Stimulated activated CD4-positive, alpha-beta T cell treated with anti-CD3 and anti-CD28 coated beads, TNF-alpha, amount 100 ng/mL, for 24 hours (primary cell): ENCODE measurements around the gene MAFB.

Experiments used
- DNase-seq, 3 experiments: peaks; one replicate each; pipeline ENCODE4 v3.0.0-alpha.2; 2020; ENCODE audit warnings: low read depth in 3 of 3

MAFB gene

DNA sequence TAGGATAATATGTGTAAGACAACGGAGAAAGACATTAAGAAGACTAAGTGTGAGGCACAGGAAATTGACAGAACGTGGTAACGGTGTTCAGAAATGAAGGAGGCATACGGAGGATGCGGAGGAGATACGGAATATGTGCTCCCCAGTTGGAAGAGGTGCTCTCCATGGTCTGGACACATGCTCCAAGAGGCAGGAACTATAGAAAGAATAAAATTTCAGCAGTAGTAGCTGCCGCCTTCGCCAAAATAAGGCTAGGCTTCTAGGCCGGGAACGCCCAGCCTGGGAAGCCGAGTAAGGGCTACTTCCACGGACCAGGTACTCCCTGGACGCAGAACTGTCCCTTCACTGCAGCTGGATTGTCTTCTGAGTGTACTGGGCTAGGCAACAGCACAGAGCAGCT lies 7.4 kb downstream of the MAFB start:
- DNase-seq: no peak

DNA sequence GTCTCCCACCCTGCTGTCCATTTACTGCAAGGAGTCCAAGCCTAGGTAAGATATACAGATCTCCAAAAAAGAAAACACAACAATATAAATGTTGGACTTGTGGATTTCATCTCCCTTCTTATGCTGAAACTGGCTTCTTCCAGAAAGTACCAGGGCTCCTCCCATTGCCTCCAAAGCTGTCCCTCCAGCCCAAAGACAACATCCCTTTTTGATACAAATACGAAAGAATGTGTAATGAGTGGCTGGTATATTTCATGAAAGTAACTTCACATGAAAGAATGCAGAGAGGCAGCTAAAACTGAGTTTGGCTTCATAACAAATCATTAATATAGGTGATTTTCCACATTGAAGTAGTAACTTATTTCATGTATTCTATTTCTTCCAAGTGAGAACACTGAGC lies 7.9 kb downstream of the MAFB start:
- no peak for DNase-seq

GRCh38 chr20:40680161-40680959 lies 8.7 kb downstream of the MAFB start:
- no peak for DNase-seq

GRCh38 chr20:40679184-40679583 lies 9.9 kb downstream of the MAFB start:
- DNase-seq: no peak

GRCh38 chr20:40678286-40678875 lies 10.7 kb downstream of the MAFB start:
- no peak for DNase-seq

GRCh38 chr20:40677343-40677924 lies 11.6 kb downstream of the MAFB start:
- no peak for DNase-seq

- no peak for DNase-seq
Measured at GRCh38 chr20:40676491-40677269, 12.4 kb downstream of the MAFB start.

DNA sequence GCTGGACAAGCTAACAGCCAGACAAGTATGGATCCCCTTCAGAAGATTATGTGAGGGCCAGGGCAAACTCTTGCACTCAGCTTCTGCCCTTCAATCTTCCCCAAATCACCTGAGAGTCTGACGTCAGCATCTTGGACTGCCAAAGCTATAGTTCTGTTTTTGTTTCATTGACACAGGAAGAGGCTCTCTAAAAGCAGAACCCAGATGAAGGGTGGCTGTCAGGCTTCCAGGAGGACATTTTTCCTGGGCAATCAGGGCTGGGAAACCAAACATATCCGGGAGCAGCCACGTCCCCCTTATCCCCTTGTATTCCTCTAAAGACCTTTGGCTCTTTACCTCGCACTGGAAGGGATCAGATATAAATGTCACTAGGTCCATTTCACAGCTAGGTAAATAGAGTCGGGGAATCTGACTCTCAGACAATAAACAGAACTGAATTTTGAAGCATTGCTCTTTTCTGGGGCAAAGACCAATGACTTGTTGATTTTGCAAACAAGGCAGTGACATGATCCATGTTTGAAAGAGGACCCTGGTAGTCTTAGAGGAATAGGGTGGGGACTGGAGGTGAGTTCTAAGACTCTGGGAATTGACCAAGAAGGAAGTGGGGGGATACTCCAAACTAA lies 13.3 kb downstream of the MAFB start:
- DNase-seq: no peak

DNA sequence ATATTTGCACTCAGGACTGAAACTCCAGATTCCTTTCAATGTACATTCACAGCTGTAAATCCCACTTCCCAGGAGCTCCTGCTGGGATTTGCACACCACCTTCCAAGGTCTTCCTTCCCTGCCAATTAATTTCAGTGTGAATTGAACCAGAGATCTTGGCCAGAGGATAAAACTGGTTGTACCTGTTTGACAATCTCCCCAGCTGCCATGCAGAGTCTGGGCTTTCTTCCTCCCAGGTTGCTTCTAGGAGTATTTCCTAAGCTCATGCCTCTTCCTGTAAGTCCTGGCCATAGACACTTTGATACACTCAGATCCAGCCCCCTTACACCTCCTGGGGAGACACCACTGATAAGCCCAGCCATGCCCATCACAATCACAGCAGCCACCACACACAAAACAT lies 15.6 kb downstream of the MAFB start:
- DNase-seq: no peak

GRCh38 chr20:40672095-40672494 lies 16.9 kb downstream of the MAFB start:
- DNase-seq: no peak

- no peak for DNase-seq
Measured at GRCh38 chr20:40670253-40670652, 18.8 kb downstream of the MAFB start.

DNA sequence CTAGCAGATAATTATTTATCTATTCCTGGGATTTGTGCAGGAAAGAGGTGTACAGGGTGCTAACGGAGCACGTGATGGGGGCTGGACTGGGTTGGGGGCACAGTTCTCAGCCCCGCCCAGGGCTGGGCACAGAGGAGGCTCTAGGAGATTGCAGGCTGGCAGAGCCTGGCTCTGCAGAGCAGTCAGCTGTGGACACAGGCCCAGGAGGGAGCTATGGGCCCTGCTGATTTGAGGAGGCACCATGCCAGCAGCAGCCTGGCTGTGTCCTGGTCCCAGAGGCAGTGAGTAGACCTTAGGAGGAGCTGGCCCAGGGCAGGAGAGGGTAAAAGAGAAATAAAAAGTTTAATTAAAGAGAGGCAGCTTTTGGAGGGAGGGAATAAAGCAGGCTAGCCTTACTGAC lies 19.3 kb downstream of the MAFB start:
- DNase-seq: no peak

GRCh38 chr20:40668449-40669228 lies 20.4 kb downstream of the MAFB start:
- DNase-seq: no peak

GRCh38 chr20:40667503-40667902 lies 21.5 kb downstream of the MAFB start:
- no peak for DNase-seq

GRCh38 chr20:40666336-40666735 lies 22.7 kb downstream of the MAFB start:
- no peak for DNase-seq

GRCh38 chr20:40664891-40665290 lies 24.1 kb downstream of the MAFB start:
- DNase-seq: no peak

GRCh38 chr20:40663991-40664880 lies 24.8 kb downstream of the MAFB start:
- DNase-seq: no peak

DNA sequence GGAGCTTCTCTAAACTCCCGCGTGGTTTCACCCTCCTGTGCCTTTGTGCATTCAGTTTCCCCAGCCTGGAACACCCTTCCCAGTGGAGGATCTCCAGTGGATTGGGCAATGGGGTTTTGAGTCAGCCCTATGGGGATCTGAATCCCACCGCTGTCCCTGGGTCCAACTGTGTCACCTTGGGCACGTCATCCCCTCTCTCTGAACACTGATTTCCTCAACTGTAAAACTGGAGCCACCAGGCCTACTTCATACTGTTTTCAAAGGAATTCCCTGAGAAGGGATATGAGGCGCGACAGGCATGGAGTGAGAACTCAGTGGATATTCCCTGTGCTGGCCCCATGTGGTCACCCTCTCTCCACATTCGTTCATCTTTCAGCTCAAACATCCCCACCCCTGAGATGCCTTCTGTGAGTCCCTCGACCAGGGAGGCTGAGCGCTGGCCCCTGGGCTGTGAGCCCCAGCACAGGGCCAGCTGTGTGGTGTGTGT lies 25.7 kb downstream of the MAFB start:
- no peak for DNase-seq

GRCh38 chr20:40659567-40659966 lies 29.5 kb downstream of the MAFB start:
- no peak for DNase-seq

DNA sequence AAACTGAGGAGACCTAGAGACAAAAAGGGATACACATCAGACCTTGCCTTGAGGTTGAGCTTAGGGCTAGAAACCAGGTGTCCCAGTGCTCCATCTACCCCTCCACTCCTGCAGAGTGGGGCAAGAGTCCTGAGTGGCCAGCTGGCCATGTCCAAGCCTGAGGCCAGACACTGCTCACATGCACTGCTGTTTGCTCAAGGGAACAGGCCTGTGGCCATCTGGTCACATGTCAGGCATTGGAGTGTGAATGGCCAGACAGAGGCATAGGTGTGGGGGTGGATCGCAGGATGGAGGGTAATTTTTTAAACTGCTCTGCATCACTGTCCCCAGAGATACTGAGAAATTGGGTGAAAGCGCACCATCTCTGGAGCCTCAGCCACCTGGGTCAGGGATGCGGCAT lies 30.5 kb downstream of the MAFB start:
- no peak for DNase-seq
